GM12878 (cell line): ENCODE data around the gene TMEM88. TPM values are rescaled to one million over a fixed set of nuclear protein-coding genes. Genes with fewer than 3 reads are reported as not detected.

Experiments used
- ATAC-seq: fragments of 200-7000 bp; cut with Tn5 transposase; 3 replicates; pipeline ENCODE4 v1.9.1; 2020; ENCODE audit warnings: mild to moderate bottlenecking, moderate library complexity
- BruUV-seq: library from RNA; stranded (reverse); fragments of 400-500 nt; replicated peaks from 2 replicates; lab custom pipeline; 2021; lab: Mats Ljungman, UMichigan
- CTCF ChIA-PET: fragments of 300-600 bp; sonication (Branson Sonifier 250); formaldehyde crosslinking; extraction: SDS; loops from one replicate; lab custom pipeline; 2021; ENCODE audit warnings: inconsistent platforms; lab: Yijun Ruan, JAX
- POLR2A ChIA-PET: fragments of 350-600 bp; formaldehyde crosslinking; extraction: SDS; loops from one replicate; lab custom pipeline; 2021; ENCODE audit warnings: inconsistent platforms; lab: Charles Lee
- RAD21 ChIA-PET: fragments of 300-600 bp; sonication (Branson Sonifier 250); formaldehyde crosslinking; loops from one replicate; lab custom pipeline; 2023; ENCODE audit warnings: antibody characterized with exemption; ENCODE audit not compliant: unreplicated experiment; lab: Charles Lee
- SMC1A ChIA-PET: fragments of 300-600 bp; sonication (Branson Sonifier 250); formaldehyde crosslinking; loops from one replicate; lab custom pipeline; 2023; ENCODE audit not compliant: unreplicated experiment, uncharacterized antibody; lab: Charles Lee
- DNase-seq: peaks from one replicate; pipeline ENCODE4 v3.0.0-alpha.2; 2011; ENCODE audit warnings: low read depth, low spot score
- FAIRE-seq: peaks from 3 replicates; lab custom pipeline; 2011; peaks lifted over from hg19 to GRCh38; lab: Jason Lieb, UNC
- H2AFZ ChIP-seq: 2 replicates; pipeline ENCODE4 v1.6.0; 2011; ENCODE audit warnings: low read depth, low read length, control low read depth; ENCODE audit not compliant: control insufficient read depth
- H3K27ac ChIP-seq: 2 replicates; pipeline ENCODE4 v1.5.1; 2011; ENCODE audit warnings: control low read depth; ENCODE audit not compliant: control insufficient read depth, insufficient read depth
- H3K27me3 ChIP-seq, 2 experiments: replicated peaks in 1 of 2; 2 replicates each; pipeline versions ENCODE4 v1.6.0 to v1.6.1; 2011; ENCODE audit warnings: low read length in 1 of 2; ENCODE audit not compliant: control insufficient read depth in 2 of 2, insufficient read depth in 2 of 2
- H3K36me3 ChIP-seq, 2 experiments: 2 replicates each; pipeline ENCODE4 v1.5.1; 2011; ENCODE audit warnings: low read length in 1 of 2; ENCODE audit not compliant: control insufficient read depth in 2 of 2, insufficient read depth in 2 of 2
- H3K4me1 ChIP-seq: 2 replicates; pipeline ENCODE4 v1.6.1; 2011; ENCODE audit warnings: mild to moderate bottlenecking, low read length, moderate library complexity, mixed read lengths; ENCODE audit not compliant: control insufficient read depth, insufficient read depth
- H3K4me2 ChIP-seq: 2 replicates; pipeline ENCODE4 v1.6.0; 2011; ENCODE audit warnings: control low read depth; ENCODE audit not compliant: control insufficient read depth, insufficient read depth
- H3K4me3 ChIP-seq: fragments of 200-600 bp; sonication (generic); 2 replicates; pipeline ENCODE4 v1.5.1; 2016
- H3K79me2 ChIP-seq: 2 replicates; pipeline ENCODE4 v1.6.0; 2011; ENCODE audit warnings: low read length; ENCODE audit not compliant: control insufficient read depth, insufficient read depth
- H3K9ac ChIP-seq: 2 replicates; pipeline ENCODE4 v1.8.0; 2011; ENCODE audit warnings: low read length, control low read depth, mixed read lengths; ENCODE audit not compliant: control insufficient read depth, insufficient read depth
- H3K9me3 ChIP-seq: replicated peaks from 3 replicates; pipeline ENCODE4 v1.5.1; 2011; ENCODE audit warnings: mild to moderate bottlenecking, low read length; ENCODE audit not compliant: control insufficient read depth, insufficient read depth
- H4K20me1 ChIP-seq: 2 replicates; pipeline ENCODE4 v1.6.0; 2011; ENCODE audit not compliant: control insufficient read depth, insufficient read depth
- CBX5 ChIP-seq: sonication (generic); IDR thresholded peaks from 2 replicates; pipeline ENCODE4 v1.6.1; 2016; ENCODE audit warnings: low read depth, moderate library complexity, mild to moderate bottlenecking, inconsistent platforms
- CHD1 ChIP-seq: IDR thresholded peaks from 2 replicates; pipeline ENCODE4 v1.6.1; 2012; ENCODE audit warnings: low read depth, low read length, improper control_type of control experiment
- CHD2 ChIP-seq: IDR thresholded peaks from 2 replicates; pipeline ENCODE4 v1.6.1; 2011; ENCODE audit warnings: low read depth, low read length, improper control_type of control experiment, borderline replicate concordance
- HDAC2 ChIP-seq: fragments of 200-600 bp; sonication (generic); IDR thresholded peaks from 2 replicates; pipeline ENCODE4 v1.6.1; 2017
- IRF4 ChIP-seq: IDR thresholded peaks from 2 replicates; pipeline ENCODE4 v1.6.1; 2011; ENCODE audit warnings: low read depth, low read length
- RCOR1 ChIP-seq: conservative IDR thresholded peaks from 2 replicates; pipeline ENCODE4 v1.6.1; 2012; ENCODE audit warnings: low read depth, low read length, improper control_type of control experiment
- SMARCA5 ChIP-seq: fragments of 450-650 bp; IDR thresholded peaks from 2 replicates; pipeline ENCODE4 v1.6.1; 2017; ENCODE audit warnings: mild to moderate bottlenecking
- SUZ12 ChIP-seq: fragments of 200-600 bp; sonication (generic); IDR thresholded peaks from one replicate; pipeline ENCODE4 v1.6.1; 2018; ENCODE audit warnings: antibody characterized with exemption, mild to moderate bottlenecking; ENCODE audit not compliant: unreplicated experiment
- ZBED1 ChIP-seq: IDR thresholded peaks from 2 replicates; pipeline ENCODE4 v1.6.1; 2016; ENCODE audit warnings: borderline replicate concordance
- WGBS: methylation state at CpG from one replicate; pipeline ENCODE4 v1.1.6; 2016; ENCODE audit warnings: low lambda C conversion rate; ENCODE audit not compliant: insufficient replicate concordance, insufficient coverage; ENCODE audit errors: missing lambda C conversion rate; 5-methylcytosine and 5-hydroxymethylcytosine counted together
- in situ Hi-C: fragments of 300-500 bp; cut with MboI; formaldehyde crosslinking; loops from 9 replicates; pipeline ENCODE4 v1.14.3; 2018; ENCODE audit warnings: mixed read lengths
- intact Hi-C: fragments of 100-400 bp; cut with micrococcal nuclease; formaldehyde crosslinking; loops from one replicate; pipeline ENCODE4 v1.14.2; 2022; ENCODE audit not compliant: unreplicated experiment
- polyA plus RNA-seq, 11 experiments: library from polyadenylated mRNA; depleted of rRNA in 4 of 11; unstranded in 6 of 11; stranded (reverse) in 5 of 11; fragments of >200 nt; fragmentation: Nextera tagmentation in 4 of 11; fragmentation: Illumina TruSeq in 1 of 11; extraction: Ambion mirVana in 4 of 11; extraction: Trizol in 1 of 11; gene quantifications; 1 replicate in 1 of 11; 2 replicates in 10 of 11; pipeline versions ENCODE4 v1.2.1 to v1.2.3, GENCODE V29; 2011 to 2016; ENCODE audit warnings: inconsistent platforms in 2 of 11, missing spikeins in 2 of 11, low read depth in 1 of 11
- total RNA-seq, 4 experiments: library from RNA; depleted of rRNA in 3 of 4; stranded (reverse); fragments of >200 nt in 3 of 4; fragmentation: Illumina TruSeq in 1 of 4; extraction: Trizol in 1 of 4; gene quantifications; 2 replicates each; pipeline versions ENCODE4 v1.2.1 to v1.2.3, GENCODE V29; 2013 to 2021
- TF ChIP-seq, protein P1 (sequence below): fragments of 450-650 bp; conservative IDR thresholded peaks from 2 replicates; pipeline ENCODE4 v1.6.1; 2017; ENCODE audit warnings: mild to moderate bottlenecking, moderate library complexity
- TF ChIP-seq, protein P2 (sequence below), 3 experiments: IDR thresholded peaks in 2 of 3; conservative IDR thresholded peaks in 1 of 3; 2 replicates each; pipeline ENCODE4 v1.5.1; 2011; ENCODE audit warnings: low read depth in 3 of 3, low read length in 3 of 3, mild to moderate bottlenecking in 3 of 3, control low read depth in 2 of 3, moderate library complexity in 2 of 3, inconsistent platforms in 1 of 3, mixed read lengths in 1 of 3; ENCODE audit not compliant: control insufficient read depth in 2 of 3, insufficient read depth in 1 of 3; ENCODE audit errors: extremely low read depth in 1 of 3
- TF ChIP-seq, protein P3 (sequence below): fragments of 450-650 bp; IDR thresholded peaks from 2 replicates; pipeline ENCODE4 v1.6.1; 2016; ENCODE audit warnings: mild to moderate bottlenecking

TMEM88 gene
- total and polyA plus RNA-seq, 10 of the 15 experiments (the other 5 are each of a cell fraction or from before 2014, with no cell fraction given) = 0.21 to 2.2 (median 0.62) TPM; not detected in 5

DNA sequence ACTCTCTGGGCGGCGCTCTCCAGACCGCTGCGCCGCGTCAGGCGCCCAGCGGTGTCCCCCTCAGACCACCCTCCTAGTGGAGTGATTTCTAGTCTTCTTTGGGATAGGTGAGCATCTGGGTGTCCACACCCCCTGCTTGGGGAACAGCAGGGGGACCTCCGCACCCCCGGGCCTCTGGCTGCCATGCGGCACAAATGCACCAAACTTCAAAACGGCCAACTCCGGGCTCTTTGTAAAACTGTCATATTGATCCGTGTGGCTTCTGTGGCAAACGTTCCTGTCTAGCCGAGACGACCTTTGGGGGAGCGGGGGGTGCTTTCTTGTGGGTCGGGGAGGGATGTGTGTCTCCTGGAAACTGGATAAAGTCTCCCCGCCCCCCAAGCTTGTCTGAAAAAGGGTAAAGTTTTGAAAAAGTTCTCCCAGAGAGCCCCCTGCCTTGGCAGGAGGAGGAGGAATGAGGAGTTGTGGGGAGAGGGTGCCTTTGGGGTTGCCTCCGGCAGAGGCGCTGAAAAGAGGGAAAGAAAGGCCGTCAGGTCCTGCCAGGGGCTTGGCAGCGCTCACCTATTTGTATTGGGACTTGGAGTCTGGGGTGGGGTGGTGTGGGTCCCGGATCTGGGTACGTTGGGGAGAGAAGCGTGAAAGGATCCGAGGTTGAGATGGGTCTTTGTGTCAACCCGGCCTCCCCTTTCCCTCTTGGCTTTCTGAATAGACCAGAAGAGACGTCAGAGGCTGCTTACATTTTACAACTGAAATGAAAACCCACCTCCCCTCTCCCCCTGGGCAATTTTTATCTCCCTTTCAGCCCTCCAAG is 31.6 kb downstream of the TMEM88 start (continued):
- TF ChIP-seq, protein P1, sequence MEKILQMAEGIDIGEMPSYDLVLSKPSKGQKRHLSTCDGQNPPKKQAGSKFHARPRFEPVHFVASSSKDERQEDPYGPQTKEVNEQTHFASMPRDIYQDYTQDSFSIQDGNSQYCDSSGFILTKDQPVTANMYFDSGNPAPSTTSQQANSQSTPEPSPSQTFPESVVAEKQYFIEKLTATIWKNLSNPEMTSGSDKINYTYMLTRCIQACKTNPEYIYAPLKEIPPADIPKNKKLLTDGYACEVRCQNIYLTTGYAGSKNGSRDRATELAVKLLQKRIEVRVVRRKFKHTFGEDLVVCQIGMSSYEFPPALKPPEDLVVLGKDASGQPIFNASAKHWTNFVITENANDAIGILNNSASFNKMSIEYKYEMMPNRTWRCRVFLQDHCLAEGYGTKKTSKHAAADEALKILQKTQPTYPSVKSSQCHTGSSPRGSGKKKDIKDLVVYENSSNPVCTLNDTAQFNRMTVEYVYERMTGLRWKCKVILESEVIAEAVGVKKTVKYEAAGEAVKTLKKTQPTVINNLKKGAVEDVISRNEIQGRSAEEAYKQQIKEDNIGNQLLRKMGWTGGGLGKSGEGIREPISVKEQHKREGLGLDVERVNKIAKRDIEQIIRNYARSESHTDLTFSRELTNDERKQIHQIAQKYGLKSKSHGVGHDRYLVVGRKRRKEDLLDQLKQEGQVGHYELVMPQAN = peak; percentile 47; the same call in 1 of the 2 replicates
- TF ChIP-seq, protein P2, sequence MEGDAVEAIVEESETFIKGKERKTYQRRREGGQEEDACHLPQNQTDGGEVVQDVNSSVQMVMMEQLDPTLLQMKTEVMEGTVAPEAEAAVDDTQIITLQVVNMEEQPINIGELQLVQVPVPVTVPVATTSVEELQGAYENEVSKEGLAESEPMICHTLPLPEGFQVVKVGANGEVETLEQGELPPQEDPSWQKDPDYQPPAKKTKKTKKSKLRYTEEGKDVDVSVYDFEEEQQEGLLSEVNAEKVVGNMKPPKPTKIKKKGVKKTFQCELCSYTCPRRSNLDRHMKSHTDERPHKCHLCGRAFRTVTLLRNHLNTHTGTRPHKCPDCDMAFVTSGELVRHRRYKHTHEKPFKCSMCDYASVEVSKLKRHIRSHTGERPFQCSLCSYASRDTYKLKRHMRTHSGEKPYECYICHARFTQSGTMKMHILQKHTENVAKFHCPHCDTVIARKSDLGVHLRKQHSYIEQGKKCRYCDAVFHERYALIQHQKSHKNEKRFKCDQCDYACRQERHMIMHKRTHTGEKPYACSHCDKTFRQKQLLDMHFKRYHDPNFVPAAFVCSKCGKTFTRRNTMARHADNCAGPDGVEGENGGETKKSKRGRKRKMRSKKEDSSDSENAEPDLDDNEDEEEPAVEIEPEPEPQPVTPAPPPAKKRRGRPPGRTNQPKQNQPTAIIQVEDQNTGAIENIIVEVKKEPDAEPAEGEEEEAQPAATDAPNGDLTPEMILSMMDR (IDR thresholded peaks at IDR 0.05 in 2 of 3, conservative IDR thresholded peaks at IDR 0.05 in 1 of 3; ENCODE audit: control insufficient read depth in 2 of 3, extremely low read depth in 1 of 3, insufficient read depth in 1 of 3, low read depth in 3 of 3, low read length in 3 of 3) = 0 out of 6 replicates have a peak, but pooled peaks of 1 of the 3 experiments have one; percentile 0

DNA sequence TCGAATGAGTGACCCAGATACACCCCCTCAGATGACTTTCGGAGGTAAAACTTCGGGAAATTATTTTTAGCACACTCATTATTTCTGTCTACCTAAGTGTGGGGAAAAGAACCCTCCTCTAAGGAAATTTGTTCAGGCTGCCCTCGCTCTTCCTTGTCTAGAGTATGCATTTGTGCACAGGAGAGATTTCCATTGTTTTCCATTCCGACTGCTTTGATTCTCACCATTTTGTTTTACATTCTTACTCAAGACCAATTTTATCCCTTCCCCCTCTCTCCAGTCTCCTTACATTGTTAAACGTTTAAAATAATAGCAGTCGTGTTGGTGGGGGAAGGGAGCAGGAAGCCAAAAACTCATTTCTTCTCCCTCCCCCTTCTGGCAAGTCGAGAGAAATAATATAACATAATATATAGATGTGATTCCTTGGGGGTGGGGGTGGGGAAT is 32.2 kb downstream of the TMEM88 start:
- Histone ChIP-seq H3K27me3 (no peaks in the 10 kb centered on the region), H3K4me1 (peaks cover 8% of the 10 kb centered on the region), H3K79me2 (peaks cover 45% of the 10 kb centered on the region), H3K9ac (peak overlapping the region; percentile 87), H3K4me3 (peak overlapping the region; percentile 88), H2AFZ (peak overlapping the region; percentile 41), H3K4me2 (peak overlapping the region; percentile 96), H3K9me3 (no peaks in the 10 kb centered on the region), H3K36me3 (peaks cover 7% of the 10 kb centered on the region in 2 experiments; a peak in 3 of 4 replicates), H3K27ac (peak overlapping the region; percentile 91), H4K20me1 (no peaks in the 10 kb centered on the region)
- WGBS = 3% methylated on average over 8 of the region's 8 CpGs
- CTCF ChIA-PET = interaction anchor here (1.7 kb wide), 1 partner anchor 25 kb away, joined by 4 read pairs; no protein-coding TSS in a partner anchor
- ATAC-seq = no peak
- RAD21 ChIA-PET = no interaction called here
- POLR2A ChIA-PET = no interaction called here
- in situ Hi-C loops = no loop called here
- no peak for FAIRE-seq
- DNase-seq = no peak
- intact Hi-C loops = no loop called here
- SMC1A ChIA-PET = no interaction called here
- BruUV-seq = TSS peak; percentile 62
- TF ChIP-seq CHD2 = peak; percentile 56; the same call in 1 of the 2 replicates
- TF ChIP-seq IRF4 = no peak
- TF ChIP-seq, protein P2 (IDR thresholded peaks at IDR 0.05 in 2 of 3, conservative IDR thresholded peaks at IDR 0.05 in 1 of 3; ENCODE audit: control insufficient read depth in 2 of 3, extremely low read depth in 1 of 3, insufficient read depth in 1 of 3, low read depth in 3 of 3, low read length in 3 of 3) = 0 out of 6 replicates have a peak, but pooled peaks of 1 of the 3 experiments have one; percentile 4
- no peak for TF ChIP-seq ZBED1
- TF ChIP-seq, protein P3, sequence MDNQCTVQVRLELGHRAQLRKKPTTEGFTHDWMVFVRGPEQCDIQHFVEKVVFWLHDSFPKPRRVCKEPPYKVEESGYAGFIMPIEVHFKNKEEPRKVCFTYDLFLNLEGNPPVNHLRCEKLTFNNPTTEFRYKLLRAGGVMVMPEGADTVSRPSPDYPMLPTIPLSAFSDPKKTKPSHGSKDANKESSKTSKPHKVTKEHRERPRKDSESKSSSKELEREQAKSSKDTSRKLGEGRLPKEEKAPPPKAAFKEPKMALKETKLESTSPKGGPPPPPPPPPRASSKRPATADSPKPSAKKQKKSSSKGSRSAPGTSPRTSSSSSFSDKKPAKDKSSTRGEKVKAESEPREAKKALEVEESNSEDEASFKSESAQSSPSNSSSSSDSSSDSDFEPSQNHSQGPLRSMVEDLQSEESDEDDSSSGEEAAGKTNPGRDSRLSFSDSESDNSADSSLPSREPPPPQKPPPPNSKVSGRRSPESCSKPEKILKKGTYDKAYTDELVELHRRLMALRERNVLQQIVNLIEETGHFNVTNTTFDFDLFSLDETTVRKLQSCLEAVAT = peak; percentile 35; the same call in 1 of the 2 replicates
- TF ChIP-seq RCOR1 = no peak
- no peak for TF ChIP-seq SUZ12
- TF ChIP-seq SMARCA5 = no peak
- TF ChIP-seq CHD1 = no peak
- TF ChIP-seq CBX5 = no peak
- TF ChIP-seq HDAC2 = no peak
